NCI-H2107 (cell line): ENCODE data around the gene GCH1.
"Not testable (repeated sequence)": the region's sequence is repeated elsewhere in the genome, so short reads cannot be mapped to it uniquely, and the experiment has no call there.

Experiments
- DNase-seq: peaks from one replicate; lab custom pipeline; 2025; lab: John Stamatoyannopoulos, UW

The GCH1 gene, protein sequence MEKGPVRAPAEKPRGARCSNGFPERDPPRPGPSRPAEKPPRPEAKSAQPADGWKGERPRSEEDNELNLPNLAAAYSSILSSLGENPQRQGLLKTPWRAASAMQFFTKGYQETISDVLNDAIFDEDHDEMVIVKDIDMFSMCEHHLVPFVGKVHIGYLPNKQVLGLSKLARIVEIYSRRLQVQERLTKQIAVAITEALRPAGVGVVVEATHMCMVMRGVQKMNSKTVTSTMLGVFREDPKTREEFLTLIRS

DNA sequence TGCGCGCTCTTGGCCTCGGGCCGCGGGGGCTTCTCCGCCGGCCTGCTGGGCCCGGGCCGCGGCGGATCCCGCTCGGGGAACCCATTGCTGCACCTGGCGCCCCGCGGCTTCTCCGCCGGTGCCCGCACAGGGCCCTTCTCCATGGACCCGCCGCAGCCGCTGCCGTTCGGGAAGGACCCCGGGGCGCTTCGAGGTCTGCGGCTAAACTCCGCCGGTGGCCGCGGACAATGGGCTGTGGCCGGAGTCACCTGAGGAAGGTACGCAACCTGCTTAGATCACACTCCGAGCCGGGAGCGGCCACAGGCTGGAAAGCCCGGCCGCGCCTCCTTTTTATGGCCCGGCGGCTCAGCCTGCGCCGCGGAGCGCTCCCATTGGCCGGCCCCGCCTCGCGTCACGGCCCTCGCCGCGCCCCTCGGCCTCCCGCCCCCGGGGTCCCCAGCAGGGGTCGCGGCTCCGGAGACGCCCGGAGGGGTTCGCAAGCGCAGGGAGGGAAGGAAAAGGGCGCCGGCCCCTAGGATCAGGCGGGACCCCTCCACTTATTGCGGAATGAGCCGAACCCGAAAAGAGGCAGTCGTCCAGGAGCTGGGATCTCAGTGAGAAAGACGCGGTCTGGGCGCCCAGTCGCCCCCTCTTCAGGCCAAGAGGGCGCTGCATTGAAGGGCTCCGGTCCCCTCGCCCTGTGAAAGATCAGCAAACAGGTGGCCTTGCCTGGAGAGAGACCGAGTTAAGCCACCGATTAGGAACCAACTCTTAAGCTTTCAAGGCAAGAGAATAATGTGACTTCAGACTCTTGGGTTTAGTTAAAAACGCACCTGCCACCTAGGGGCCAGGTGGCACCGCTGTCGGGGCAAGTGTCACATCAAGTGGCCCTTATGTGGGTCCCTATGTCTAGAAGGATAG is at the start of gene GCH1:
GCH1 (minus strand) TSS at position 306 of the 900 bp plus-strand sequence; CDS start at position 143, 163 bp downstream.
- peak; percentile 78 for DNase-seq

DNA sequence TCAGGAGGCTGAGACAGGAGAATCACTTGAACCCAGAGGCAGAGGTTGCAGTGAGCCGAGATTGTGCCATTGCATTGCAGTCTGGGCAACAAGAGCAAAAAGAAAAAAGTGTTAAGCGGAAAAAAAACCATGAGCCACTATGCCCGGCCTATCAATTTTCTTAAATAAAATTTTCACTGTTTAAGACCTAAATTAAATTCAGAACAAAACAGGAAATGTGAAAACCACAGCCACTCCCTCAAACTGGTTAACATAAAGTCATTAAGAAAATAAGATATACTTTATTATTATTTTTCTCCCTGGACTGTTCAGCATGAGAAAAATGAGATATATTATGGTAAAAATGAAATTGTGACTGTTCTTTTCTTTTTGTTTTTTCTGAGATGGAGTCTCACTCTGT is 44.6 kb upstream of the GCH1 start:
- no peak for DNase-seq

DNA sequence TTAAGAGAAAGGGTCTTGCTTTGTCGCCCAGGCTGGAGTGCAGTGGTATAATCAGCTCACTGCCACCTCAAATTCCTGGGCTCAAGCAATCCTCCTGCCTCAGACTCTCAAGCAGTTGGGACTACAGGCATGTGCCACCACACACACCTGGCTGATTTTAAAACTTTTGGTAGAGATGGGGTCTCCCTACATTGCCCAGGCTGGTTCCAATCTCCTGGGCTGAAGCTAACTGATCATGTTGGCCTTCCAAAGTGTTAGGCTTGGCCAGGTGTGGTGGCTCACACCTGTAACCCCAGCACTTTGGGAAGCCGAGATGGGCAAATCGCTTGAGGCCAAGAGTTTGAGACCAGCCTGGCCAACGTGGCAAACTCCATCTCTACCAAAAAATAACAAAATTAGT is 43.9 kb upstream of the GCH1 start:
- no peak for DNase-seq

DNA sequence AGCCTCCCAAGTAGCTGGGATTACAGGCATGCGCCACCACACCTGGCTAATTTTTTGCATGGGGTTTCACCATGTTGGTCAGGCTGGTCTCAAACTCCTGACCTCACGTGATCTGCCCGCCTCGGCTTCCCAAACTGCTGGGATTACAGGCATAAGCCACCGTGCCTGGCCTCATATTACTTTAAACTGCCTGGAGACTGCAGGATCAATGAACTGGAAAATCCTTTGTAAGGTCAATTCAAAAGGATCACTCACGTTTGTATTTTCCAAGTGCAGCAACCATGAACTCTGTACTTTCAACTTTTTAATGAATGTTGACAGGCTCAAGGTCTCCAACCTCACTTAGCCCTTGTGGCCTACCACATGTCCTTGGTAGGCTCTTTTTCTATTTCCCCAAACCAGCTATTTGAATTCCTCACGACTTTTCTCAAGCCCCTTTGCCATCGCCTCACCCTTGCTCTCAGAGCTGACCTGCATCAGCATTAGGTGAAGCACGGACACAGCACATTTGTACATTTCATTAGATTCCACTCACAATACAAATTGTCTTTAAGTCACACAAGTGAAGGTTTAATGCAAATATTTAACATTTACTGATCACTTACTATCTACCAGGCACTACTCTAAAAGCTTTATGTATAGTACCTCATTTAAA is 42.2 kb upstream of the GCH1 start:
- DNase-seq: no peak

DNA sequence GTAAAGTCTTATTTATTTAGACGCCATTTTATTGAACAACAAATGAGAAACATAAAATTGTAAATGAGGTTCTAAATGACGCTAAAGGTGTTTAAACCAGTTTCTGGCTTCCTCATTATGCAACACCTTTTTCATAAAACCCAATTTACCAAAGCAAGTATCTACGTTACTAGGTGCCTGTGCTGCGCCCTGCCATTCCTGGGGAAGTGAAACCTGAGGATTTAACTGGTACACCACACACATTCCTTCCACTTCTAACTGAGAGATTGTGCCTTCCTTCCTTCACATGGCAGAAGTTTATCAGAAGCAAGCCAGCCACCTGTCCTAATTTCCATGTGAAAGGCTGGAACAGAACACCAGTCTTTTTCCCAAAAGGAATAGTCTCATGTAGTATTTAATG is 40.3 kb upstream of the GCH1 start:
- no peak for DNase-seq

DNA sequence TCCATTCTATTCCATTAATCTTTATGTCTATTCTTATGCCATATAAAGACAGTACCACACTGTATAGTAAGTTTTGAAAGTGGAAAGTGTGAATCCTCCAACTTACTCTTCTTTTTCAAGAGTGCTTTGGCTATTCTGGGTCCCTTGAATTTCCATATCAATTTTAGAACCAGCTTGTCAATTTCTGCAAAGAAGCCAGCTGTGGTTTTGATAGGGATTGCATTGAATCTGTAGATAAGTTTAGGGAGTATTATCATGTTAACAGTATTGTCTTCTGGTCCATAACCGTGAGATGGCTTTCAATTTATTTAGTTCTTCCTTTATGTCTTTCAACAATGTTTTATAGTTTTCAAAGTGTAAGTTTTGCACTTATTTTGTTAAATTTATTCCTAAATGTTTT is 34.2 kb upstream of the GCH1 start:
- DNase-seq: no peak

DNA sequence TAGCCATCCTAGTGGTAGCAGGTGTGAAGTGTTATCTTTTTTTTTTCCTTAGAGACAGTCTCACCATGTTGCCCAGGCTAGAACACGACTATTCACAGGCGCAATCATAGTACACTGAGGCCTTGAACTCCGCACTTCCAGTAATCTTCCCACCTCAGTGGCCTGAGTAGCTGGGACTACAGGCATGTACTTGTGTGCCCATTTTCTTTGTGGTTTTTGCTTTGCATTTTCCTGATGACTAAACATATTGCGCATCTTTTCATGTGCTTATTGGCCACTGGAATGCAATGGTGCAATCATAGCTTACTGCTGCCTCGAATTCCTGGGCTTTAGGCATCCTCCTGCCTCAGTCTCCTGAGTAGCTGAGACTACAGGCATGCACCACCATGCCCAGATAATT is 33.3 kb upstream of the GCH1 start:
- no peak for DNase-seq

DNA sequence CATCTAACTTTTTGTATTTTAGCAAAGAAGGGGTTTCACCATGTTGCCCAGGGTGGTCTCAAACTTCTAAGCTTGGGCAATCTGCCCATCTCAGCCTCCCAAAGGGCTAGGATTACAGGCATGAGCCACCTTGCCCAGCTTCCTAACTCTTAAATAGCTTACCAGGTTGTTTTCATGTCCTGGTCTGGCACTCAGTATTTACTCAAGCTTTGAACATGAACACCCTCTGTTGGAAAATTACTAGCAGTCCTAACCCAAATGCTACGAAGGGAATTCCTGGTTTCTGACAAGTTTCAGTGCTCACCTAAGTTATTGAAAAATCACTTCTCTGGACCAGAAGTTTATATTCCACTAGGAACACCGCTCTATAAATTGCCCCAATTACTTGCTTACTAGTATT is 32.5 kb upstream of the GCH1 start:
- no peak for DNase-seq

DNA sequence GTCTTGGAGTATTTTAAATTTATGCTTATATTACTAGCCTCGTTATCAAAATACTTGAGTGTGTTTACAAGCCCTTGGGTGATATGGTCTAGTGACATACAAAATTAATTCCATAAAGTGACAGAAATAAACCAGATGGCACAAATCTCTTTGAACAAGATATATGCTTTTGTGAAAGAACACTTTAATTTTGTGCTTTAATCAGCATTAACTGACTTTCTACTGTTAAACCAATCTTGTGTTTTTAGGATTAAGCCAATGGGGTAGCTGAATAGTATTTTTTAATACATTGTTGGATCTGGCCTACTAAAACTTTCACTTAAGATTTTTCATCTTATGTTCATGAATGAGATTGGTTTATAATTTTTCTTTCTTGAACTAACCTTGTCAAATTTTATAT is 30.4 kb upstream of the GCH1 start:
- DNase-seq: no peak

DNA sequence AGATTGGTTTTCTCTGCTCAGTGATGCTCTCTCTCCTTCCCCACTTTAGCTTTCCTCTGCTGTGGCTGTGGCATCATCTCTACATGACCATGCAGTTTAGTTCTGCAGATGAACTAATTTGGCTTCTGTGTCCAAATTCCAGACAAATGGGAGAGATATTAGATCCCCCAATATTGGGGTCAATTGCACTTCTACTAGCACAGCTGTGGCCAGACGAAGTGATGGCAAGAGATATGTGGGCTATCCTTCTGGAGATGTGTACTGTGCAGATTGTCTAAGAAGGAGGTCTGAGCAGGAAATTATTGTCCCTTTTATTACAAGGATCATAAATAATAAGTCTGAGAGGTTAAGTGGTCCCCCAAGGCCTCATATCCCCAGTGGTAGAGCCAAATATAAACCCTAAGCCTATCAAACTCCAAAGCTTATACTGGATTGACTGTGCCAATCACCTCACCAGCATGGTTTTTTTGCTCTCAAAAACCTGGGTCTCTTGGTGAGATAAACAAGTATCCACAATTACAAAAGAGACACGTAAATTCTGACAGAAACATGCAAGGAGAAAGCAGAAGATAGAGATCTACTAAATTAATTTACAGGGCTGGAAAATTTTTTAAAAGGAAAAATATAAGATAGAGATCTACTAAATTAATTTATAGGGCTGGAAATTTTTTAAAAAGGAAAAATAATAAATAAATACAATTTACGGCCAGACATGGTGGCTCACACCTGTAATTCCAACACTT is 29.1 kb upstream of the GCH1 start:
- DNase-seq: no peak

DNA sequence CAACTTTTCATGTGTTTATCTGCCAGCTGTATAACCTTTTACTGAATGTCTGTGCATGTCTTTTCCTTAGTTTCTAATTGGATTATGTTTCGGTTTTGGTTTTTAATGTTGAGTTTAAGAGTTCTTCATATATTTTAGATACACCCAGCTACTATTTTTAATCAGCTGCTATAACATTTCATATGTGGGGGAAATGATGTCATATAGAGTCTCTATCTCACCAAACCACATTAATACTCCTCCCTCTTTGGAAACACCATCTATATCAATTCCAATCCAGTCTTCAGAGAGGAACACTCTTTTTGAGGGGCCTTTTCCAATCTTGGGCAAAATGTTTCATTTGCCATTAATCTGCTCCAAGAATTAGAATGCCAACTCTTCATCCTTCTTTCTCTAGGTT is 28.5 kb upstream of the GCH1 start:
- DNase-seq: no peak

DNA sequence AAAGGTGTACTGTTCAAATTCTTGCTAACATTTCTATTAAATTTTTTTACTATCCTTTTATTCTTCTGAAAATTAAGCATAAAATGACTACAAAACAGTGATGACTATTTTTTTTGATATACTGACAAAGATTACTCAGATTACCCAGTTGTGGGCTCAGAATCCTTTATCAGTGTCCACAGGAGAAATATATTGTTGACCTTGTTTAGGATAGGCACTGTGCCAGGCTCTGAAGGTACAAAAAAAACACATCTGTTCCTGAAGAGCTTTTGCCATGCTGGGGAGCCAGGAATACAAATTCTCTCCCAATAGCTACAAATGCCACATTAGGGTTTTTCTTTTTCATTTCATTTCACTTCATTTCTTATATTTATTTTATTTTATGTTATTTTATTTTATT is 26.9 kb upstream of the GCH1 start:
- DNase-seq: no peak

DNA sequence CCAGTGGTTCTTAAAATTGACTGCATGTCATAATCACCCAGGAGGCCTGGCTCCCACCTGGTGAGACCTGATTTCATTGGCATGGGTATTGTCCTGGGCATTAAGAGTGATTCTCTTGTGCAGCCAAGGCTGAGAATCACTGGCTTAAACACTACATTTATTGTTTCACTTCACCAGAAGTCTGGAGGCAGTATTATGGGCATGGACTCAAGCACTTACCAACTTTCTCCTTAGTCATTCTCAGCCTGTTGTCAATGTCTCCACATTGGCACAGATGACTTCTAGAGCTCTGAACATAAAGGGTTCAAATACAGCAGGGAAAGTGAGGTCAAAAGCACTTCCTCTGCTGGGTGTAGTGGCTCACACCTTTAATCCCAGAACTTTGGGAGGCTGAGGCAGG is 25.6 kb upstream of the GCH1 start:
- DNase-seq: no peak

DNA sequence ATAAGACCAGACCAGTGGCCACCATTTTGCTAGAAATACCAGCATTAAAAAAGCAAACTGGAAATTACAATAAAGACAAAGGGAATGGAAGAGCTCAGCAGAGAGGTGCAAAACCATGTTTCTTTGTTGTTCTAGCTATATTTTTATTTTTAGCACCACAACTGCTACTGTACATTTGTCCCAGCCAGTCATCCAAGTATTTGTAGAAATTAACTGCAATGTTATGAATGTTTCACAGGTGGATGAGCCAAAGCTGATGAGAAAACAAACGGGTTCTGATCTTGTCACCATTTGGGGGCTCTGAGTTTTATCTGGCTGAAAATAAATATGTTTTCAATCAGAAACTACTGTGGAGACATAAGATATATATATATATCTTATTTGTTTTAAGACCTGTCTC is 24.9 kb upstream of the GCH1 start:
- DNase-seq: no peak

DNA sequence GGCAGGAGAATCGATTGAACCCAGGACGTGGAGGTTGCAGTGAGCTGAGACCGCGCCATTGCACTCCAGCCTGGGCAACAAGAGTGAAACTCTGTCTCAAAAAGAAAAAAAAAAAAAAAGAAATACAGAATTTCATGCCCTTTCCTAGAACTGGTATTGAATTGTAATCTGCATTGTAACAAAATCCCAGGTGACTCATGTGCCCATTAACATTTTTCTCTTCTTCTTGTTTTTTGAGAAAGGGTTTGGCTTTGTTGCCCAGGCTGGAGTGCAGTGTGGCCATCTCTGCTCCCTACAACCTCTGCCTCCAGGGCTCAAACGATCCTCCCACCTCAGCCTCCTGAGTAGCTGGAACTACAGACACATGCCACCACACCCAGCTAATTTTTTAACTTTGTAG is 23.9 kb upstream of the GCH1 start:
- DNase-seq: not testable (repeated sequence)

DNA sequence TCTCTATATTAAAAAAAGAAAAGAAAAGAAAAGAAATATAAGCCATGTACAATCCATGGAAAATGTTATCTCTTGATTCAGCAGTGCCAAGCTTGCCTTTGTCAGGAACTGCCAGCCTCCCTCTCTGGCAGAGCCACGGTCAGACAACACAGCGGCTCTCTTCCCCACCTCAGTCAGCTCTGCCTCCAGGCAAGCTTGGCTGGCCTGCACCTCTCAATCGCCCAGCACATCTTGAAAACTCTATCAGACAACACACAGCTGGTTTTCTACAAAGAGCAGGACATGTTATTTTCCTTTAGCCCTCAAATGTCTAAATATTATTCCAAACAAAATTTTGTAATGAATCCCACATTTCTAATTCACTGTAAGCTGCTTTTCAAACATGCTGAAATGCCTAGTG is 20.0 kb upstream of the GCH1 start:
- no peak for DNase-seq

DNA sequence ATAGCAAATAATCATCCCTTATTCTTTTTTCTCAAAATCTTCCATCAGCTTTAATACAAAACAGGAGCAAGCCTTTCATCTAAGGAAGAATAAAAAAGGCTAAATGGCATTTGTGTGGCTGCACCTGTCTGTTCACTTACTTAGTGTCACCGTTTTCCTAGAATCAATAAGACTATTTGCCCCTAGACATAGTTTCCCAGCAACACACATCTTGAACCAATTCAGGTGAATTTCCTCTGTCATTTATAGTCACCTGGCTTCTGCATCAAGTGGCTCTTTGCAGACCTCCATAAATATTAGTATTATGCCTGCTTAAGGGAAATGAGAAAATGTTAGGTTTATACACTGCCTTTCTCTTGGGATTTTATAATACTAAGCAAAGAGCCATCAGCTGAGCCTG is 17.4 kb upstream of the GCH1 start:
- DNase-seq: peak; percentile 17

DNA sequence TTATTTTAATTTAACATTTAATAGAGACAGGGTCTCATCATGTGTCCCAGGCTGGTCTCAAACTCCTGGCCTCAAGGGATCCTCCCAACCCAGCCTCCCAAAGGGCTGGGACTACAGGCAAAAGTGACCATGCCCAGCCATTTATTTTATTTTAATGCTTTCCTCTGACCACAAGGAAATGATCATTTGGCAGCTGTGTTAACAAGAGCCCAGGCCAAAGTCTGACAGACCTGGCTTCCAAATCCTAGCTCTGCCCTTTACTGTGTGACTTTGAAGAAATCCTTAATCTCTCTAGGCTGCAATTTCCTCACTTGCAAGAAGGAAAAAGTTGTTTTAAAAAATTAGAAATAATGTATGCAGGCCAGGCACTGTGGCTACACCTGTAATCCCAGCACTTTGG is 16.7 kb upstream of the GCH1 start:
- no peak for DNase-seq

DNA sequence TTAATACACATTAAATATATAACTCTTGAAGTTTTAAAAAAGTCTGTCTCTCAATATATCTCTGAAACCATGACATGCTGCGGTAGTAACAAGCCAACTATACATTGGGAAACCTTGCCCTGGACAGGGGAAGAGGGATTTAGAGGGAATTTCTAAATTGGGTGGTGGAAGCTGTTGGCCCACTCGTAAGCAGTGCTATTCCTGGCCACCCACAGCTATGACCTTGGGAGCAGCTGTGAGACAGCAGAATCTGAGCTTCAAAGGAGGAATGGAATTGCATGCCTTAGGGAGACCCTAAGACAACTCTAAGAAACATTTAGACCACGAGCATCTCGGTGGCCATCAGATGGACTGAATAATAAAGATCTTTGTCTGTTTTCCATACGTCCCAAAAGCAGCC is 15.8 kb upstream of the GCH1 start:
- no peak for DNase-seq

DNA sequence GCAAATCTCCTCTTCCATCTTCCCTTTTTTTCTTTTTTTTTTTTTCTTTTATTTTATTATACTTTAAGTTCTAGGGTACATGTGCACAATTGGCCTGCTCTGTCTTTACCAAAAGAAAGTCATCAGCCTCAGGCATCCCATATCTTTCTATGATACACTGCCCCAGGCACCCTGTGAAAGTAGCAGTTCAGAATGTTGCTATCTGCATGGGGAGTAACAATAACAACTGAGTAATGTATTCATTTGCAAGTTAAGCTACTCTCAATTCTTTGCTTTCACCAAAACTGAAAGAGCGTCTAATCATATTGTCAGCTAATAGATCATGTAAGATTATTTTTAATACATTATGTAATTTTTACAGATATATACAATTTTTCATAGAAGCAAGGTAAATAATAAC is 13.5 kb upstream of the GCH1 start:
- no peak for DNase-seq

DNA sequence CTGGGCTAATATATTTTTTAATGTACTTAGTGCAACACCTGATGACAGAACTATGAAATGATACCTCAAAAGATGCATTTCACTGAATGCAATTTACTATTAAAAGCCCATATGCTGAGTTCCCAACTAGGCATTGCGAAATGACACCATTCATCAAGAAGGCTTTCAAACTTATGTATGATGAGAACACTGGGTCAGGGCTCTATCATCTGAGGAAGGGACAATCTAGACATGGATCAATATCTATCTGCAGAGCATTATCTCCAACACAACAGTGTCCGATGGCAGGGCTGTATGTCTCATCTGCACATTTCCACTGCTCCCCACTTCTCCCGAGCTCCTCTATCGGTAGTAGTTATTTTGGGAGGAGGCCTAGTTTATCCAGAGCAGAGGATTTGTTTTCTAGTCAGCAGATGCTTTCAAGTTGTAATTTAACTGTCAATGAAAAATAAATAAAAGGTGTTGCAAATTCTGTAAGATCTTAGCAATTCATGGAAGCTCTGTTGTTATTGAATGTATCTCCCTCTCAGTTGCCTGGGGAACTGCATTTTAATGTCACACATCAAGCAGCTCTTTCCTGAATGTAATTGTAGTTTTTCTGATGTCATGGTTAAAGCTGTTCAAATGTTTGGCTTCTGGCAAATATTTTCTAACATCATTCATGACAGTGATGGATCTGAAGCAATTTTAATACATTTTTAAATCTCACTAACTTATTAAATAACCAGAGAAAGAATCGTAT is 7.4 kb upstream of the GCH1 start:
- DNase-seq: no peak

DNA sequence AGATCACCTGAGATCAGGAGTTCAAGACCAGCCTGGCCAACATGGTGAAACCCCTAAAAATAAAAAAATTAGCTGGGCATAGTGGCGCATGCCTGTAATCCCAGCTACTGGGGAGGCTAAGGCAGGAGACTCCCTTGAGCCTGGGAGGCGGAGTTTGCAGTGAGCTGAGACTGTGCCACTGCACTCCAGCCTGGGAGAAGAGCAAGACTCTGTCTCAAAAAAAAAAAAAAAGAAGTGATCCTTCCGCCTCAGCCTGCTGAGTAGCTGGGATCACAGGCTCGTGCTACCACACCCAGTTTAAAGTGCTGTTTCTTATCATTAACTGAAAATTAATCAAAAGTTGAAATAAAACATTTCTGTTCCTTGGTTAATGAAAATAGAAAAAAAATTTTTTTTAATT is 6.3 kb upstream of the GCH1 start:
- DNase-seq: not testable (repeated sequence)
